NCI-H128 (cell line): ENCODE data around the gene CACNA1E.

Experiments
- DNase-seq: peaks from one replicate; lab custom pipeline; 2025; ENCODE audit not compliant: unreplicated experiment; lab: John Stamatoyannopoulos, UW

The CACNA1E gene

GRCh38 chr1:181748013-181748412, 264.7 kb downstream of the CACNA1E start:
- DNase-seq = no peak

- DNase-seq = no peak
These were observed 270.8 kb downstream of the CACNA1E start for GRCh38 chr1:181754103-181754502.

GRCh38 chr1:181759481-181759880, 276.2 kb downstream of the CACNA1E start:
- no peak for DNase-seq

- no peak for DNase-seq
These were observed 280.4 kb downstream of the CACNA1E start for GRCh38 chr1:181763736-181764135.

GRCh38 chr1:181765451-181766026, 282.2 kb downstream of the CACNA1E start:
- no peak for DNase-seq

DNA sequence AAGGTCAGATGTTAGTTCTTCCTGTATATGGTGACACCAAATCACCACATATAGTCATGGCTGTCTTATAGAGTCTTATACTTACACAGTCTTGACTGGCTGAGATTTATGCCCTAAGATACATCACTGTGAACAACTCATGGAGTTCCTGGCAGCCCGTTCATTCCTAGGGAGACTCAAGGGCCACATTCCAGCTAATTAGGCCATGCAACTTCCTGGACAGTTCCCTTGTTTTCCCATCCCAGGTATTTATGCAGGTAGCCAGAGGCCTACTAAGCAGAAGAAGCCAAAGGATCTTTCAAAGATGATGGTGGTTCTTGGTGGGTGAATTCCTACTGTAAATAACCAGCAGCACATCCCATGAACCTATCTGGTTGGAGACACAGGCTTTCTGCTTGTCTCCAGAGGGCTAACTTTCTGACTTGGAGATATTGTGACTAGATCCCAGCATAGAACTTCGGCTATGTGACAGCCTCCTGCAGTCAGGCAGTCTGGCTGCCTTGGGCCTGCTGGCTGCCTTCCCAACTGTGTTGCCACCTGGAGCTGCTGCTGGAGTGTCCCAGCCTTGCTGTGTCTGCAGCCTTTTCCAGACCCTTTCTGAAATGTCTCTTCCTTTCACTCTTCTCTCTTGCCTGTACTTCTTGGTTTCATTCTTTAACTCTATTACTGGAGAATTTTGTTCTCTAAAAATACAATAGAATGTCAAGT, 283.8 kb downstream of the CACNA1E start:
- DNase-seq = no peak

DNA sequence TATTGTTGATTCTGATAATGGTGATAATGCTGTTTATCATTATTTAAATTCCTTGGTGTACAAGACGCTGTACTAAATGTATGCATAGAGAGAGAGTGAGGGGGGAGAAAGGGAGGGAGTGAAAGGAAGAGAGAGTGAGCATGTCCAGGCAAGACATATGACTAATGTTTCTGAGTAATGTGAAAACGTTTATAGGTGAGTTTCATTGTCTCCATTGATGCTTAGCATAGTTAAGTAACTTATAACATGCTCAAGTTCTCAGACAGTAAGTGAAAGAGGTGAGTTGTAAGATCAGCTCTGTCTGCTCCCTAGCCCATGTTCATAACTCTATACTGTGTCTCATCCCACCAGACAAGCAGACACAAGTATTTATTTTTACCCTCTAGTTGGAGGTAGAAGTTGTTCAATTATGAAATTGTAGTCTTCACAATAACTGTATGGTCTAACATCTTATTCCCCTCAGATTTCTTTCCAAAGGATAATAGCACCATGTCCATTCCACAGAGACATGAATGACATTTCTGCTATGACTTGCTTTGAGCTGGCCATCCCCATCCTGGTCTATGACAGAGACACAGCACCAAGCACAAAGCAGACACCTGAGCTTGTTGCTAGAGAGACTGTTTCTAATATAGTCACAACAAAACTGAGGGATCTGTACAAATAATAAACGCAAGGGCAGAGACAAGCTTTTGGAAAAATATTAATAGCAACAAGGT, 285.1 kb downstream of the CACNA1E start:
- no peak for DNase-seq

- DNase-seq = no peak
These were observed 285.6 kb downstream of the CACNA1E start for GRCh38 chr1:181768930-181769280.

DNA sequence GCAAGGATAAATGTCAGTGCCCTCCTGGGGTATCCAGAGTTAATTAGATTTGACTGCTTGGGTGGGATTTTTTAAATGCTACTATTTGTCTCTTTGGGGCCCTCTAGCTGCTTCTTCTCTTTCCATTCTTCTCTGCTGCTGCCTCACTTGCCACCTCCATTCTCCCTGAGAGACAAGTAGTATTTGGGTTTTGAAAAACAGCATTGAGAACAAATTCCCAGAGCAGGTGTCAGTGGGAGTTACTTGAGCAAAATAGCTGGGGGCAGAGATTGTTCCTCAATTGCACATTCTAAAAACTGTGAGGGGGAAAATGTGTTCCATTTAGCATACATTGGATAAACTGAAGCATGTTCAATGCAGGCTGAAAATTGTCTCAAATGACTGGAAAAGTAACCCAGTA, 286.5 kb downstream of the CACNA1E start:
- no peak for DNase-seq

GRCh38 chr1:181772714-181773113, 289.4 kb downstream of the CACNA1E start:
- DNase-seq = no peak

DNA sequence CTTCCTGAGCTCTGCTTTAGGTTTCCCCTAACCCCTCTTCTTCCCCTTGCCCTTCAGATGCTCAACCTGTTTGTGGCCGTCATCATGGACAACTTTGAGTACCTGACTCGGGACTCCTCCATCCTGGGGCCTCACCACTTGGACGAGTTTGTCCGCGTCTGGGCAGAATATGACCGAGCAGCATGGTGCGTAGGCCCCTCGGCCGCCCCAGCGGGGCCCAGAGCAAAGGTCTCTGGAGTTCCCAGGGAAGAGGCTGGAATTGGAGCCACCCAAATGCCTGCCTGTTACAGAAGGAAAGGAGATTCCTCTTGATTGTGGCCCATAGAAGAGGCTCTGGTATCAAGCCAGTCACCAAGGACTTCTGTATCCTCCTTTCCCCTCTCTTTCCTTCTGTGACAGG, 292.7 kb downstream of the CACNA1E start:
- DNase-seq = no peak

- no peak for DNase-seq
These were observed 294.0 kb downstream of the CACNA1E start for GRCh38 chr1:181777286-181777685.

DNA sequence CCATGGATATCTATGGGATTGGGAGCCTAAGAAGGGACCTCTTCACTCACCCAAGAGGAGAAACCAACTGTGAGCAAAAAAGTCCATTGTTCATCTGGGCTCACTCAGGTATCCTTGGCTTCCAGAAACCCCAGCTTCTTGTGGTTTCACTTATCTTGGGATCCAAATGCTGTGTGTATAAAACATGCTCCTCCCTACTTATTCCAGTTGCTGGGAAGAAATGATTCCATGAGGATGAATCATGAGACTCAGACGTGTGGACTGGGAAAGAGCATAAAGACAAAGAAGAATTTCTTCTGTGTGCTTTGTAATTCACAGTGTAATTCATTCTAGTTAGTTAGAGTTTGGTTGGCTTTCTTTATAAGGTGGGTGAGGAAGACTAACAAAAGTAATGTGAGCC, 294.5 kb downstream of the CACNA1E start:
- DNase-seq = no peak

GRCh38 chr1:181778640-181779260, 295.4 kb downstream of the CACNA1E start:
- no peak for DNase-seq

- no peak for DNase-seq
These were observed 296.0 kb downstream of the CACNA1E start for GRCh38 chr1:181779343-181779742.

GRCh38 chr1:181783208-181783607, 299.9 kb downstream of the CACNA1E start:
- DNase-seq = no peak

DNA sequence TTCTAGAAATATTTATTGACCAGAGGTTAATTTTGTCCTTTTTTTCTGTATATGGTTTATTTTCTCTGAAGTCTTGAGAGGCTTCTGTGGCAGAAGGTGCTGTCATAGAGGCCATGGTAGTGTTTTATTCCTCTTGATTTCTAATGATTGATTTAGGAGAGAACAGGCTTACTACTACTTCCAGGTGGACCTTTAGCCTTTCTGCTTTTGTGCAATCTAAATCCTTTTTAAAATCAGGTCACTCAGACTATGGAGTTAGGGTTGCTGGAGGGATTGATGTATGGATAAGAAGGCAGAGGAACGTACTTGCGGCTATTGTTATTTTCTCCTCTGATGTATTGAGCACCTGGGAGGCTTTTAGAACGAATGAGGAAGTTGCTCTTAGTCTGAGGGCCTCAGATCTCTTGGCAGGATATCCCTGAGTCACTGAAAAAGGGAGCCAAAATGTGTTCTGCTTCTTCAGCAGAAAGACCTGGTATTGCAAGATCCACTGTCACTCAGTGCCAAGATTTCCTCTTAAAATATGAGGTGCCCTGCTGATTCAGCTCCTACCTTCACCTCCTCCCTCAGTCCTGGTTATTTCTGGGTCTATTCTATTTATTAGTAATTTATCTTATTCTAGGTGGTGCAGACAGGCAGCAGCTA, 300.8 kb downstream of the CACNA1E start:
- no peak for DNase-seq

- no peak for DNase-seq
These were observed 306.1 kb downstream of the CACNA1E start for GRCh38 chr1:181789395-181789794.

GRCh38 chr1:181791721-181792120, 308.4 kb downstream of the CACNA1E start:
- DNase-seq = no peak

DNA sequence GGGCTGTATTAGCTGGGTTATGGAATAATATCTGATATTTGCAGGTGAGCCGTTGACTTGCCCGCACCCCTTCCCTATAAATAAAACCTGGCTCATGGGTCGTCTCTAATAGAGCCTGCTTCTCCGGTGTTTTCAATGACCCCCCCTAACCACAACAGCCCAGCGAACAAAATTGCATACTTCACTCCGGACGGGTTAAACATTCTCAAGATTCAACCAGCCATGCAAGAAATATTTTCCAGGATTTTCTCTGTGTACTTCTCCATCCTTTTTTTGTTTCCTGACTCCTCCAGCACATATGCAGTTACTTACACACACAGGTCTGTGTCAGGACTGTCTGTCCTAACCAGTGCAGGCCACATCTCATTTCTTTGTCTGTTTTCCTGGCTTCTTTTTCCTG, 310.5 kb downstream of the CACNA1E start:
- no peak for DNase-seq

GRCh38 chr1:181794332-181794731, 311.0 kb downstream of the CACNA1E start:
- no peak for DNase-seq
